ENCODE results near the gene CNMD. TPM values are rescaled to one million over a fixed set of nuclear protein-coding genes. Genes with fewer than 3 reads are reported as not detected.
"Not testable (repeated sequence)": the region's sequence is repeated elsewhere in the genome, so short reads cannot be mapped to it uniquely, and the experiment has no call there.

Gene CNMD
- total and polyA plus RNA-seq, 2 experiments from 2014 or later: not detected

GRCh38 chr13:52701728-52702465 lies 37.7 kb downstream of the CNMD start:
- Histone ChIP-seq H3F3A (ENCODE audit: insufficient read depth) (peaks cover 17% of the 10 kb centered on the region), H3K27me3 (replicated peaks; ENCODE audit: insufficient read depth) (no peaks in the 10 kb centered on the region), H3K4me3 (no peak overlapping the region), H3K4me2 (ENCODE audit: unreplicated experiment) (no peak overlapping the region), H3K4me1 (ENCODE audit: insufficient read depth) (no peaks in the 10 kb centered on the region), H3K9me2 (ENCODE audit: insufficient read depth) (no peaks in the 10 kb centered on the region), H3K27ac (no peak overlapping the region), H2AFZ (no peak overlapping the region), H4K20me1 (ENCODE audit: insufficient read depth) (no peaks in the 10 kb centered on the region), H3K9ac (no peak overlapping the region), H3K79me2 (ENCODE audit: insufficient read depth) (no peaks in the 10 kb centered on the region), H3K36me3 (ENCODE audit: low read depth) (peaks cover 11% of the 10 kb centered on the region), H3K9me3 (ENCODE audit: low read depth) (no peaks in the 10 kb centered on the region)
- TF ChIP-seq EZH2phosphoT487 (IDR thresholded peaks at IDR 0.05; ENCODE audit: insufficient read depth, low read depth): no peak
- TF ChIP-seq EZH2 (IDR thresholded peaks at IDR 0.05; ENCODE audit: insufficient read depth, poor library complexity, severe bottlenecking): no peak
- no peak for DNase-seq
- in situ Hi-C loops (cut with MboI): no loop called here
- 72 to 75% methylated on average over 6 of the region's 6 CpGs for whole genome bisulfite sequencing, 2 experiments (ENCODE audit: low coverage in 1 of 2, low lambda C conversion rate in 2 of 2, missing lambda C conversion rate in 2 of 2)

GRCh38 chr13:52696566-52696965 lies 43.1 kb downstream of the CNMD start:
- 73 to 80% methylated on average over 5 of the region's 5 CpGs for WGBS, 2 experiments (ENCODE audit: low coverage in 1 of 2, low lambda C conversion rate in 2 of 2, missing lambda C conversion rate in 2 of 2)

GRCh38 chr13:52695856-52696255 lies 43.8 kb downstream of the CNMD start:
- Histone ChIP-seq H3K27ac (no peak overlapping the region), H3K4me3 (no peak overlapping the region), H3K4me2 (ENCODE audit: unreplicated experiment) (no peak overlapping the region), H3K36me3 (ENCODE audit: low read depth) (peaks cover 34% of the 10 kb centered on the region), H3K79me2 (ENCODE audit: insufficient read depth) (no peaks in the 10 kb centered on the region), H4K20me1 (ENCODE audit: insufficient read depth) (no peaks in the 10 kb centered on the region), H3K9ac (no peak overlapping the region), H3K4me1 (ENCODE audit: insufficient read depth) (no peaks in the 10 kb centered on the region), H3K27me3 (replicated peaks; ENCODE audit: insufficient read depth) (no peaks in the 10 kb centered on the region), H2AFZ (no peak overlapping the region), H3K9me2 (ENCODE audit: insufficient read depth) (no peaks in the 10 kb centered on the region), H3K9me3 (ENCODE audit: low read depth) (no peaks in the 10 kb centered on the region), H3F3A (ENCODE audit: insufficient read depth) (peaks cover 2% of the 10 kb centered on the region)
- WGBS, 2 experiments (ENCODE audit: low coverage in 1 of 2, low lambda C conversion rate in 2 of 2, missing lambda C conversion rate in 2 of 2): 82 to 89% methylated on average over 3 of the region's 3 CpGs
- in situ Hi-C loops (cut with MboI): no loop called here
- peak; percentile 48 for DNase-seq
- TF ChIP-seq EZH2 (IDR thresholded peaks at IDR 0.05; ENCODE audit: insufficient read depth, poor library complexity, severe bottlenecking): no peak
- no peak for TF ChIP-seq EZH2phosphoT487 (IDR thresholded peaks at IDR 0.05; ENCODE audit: insufficient read depth, low read depth)

More at GRCh38 chr13:52696566-52696965, 43.1 kb downstream of the CNMD start:
- no peaks in the 10 kb centered on the region for H4K20me1 ChIP-seq (ENCODE audit: insufficient read depth)
- H3K9me2 ChIP-seq (ENCODE audit: insufficient read depth): no peaks in the 10 kb centered on the region
- peaks cover 6% of the 10 kb centered on the region for H3F3A ChIP-seq (ENCODE audit: insufficient read depth)
- H3K27ac ChIP-seq: no peak overlapping the region
- H3K4me1 ChIP-seq (ENCODE audit: insufficient read depth): no peaks in the 10 kb centered on the region
- no peak overlapping the region for H3K4me3 ChIP-seq
- no peaks in the 10 kb centered on the region for H3K27me3 ChIP-seq (replicated peaks; ENCODE audit: insufficient read depth)
- H3K79me2 ChIP-seq (ENCODE audit: insufficient read depth): no peaks in the 10 kb centered on the region
- H3K9ac ChIP-seq: no peak overlapping the region
- no peak overlapping the region for H3K4me2 ChIP-seq (ENCODE audit: unreplicated experiment)
- in situ Hi-C loops (cut with MboI): no loop called here
- H3K36me3 ChIP-seq (ENCODE audit: low read depth): peaks cover 28% of the 10 kb centered on the region
- TF ChIP-seq EZH2phosphoT487 (IDR thresholded peaks at IDR 0.05; ENCODE audit: insufficient read depth, low read depth): no peak
- TF ChIP-seq EZH2 (IDR thresholded peaks at IDR 0.05; ENCODE audit: insufficient read depth, poor library complexity, severe bottlenecking): no peak
- H3K9me3 ChIP-seq (ENCODE audit: low read depth): no peaks in the 10 kb centered on the region
- no peak overlapping the region for H2AFZ ChIP-seq
- DNase-seq: no peak

GRCh38 chr13:52686376-52686775 lies 53.2 kb downstream of the CNMD start:
- in situ Hi-C loops (cut with MboI): no loop called here
- Histone ChIP-seq H3K27me3 (replicated peaks; ENCODE audit: insufficient read depth) (no peaks in the 10 kb centered on the region), H3K4me2 (ENCODE audit: unreplicated experiment) (no peak overlapping the region), H3K9me2 (ENCODE audit: insufficient read depth) (no peaks in the 10 kb centered on the region), H3K9me3 (ENCODE audit: low read depth) (no peaks in the 10 kb centered on the region), H3K4me3 (no peak overlapping the region), H3K4me1 (ENCODE audit: insufficient read depth) (no peaks in the 10 kb centered on the region), H3K27ac (no peak overlapping the region), H3K79me2 (ENCODE audit: insufficient read depth) (peaks cover 32% of the 10 kb centered on the region), H2AFZ (no peak overlapping the region), H3F3A (ENCODE audit: insufficient read depth) (peaks cover 4% of the 10 kb centered on the region; the same call in 1 of the 2 replicates), H3K9ac (no peak overlapping the region), H4K20me1 (ENCODE audit: insufficient read depth) (no peaks in the 10 kb centered on the region), H3K36me3 (ENCODE audit: low read depth) (peaks cover 40% of the 10 kb centered on the region)
- DNase-seq: no peak
- TF ChIP-seq EZH2phosphoT487 (IDR thresholded peaks at IDR 0.05; ENCODE audit: insufficient read depth, low read depth) (no peak), EZH2 (IDR thresholded peaks at IDR 0.05; ENCODE audit: insufficient read depth, poor library complexity, severe bottlenecking) (no peak)
- WGBS, 2 experiments (ENCODE audit: low coverage in 1 of 2, low lambda C conversion rate in 2 of 2, missing lambda C conversion rate in 2 of 2): 99 to 100% methylated on average over 4 of the region's 4 CpGs

GRCh38 chr13:52685806-52686205 lies 53.8 kb downstream of the CNMD start:
- H4K20me1 ChIP-seq (ENCODE audit: insufficient read depth); DNase-seq; H3K27me3 ChIP-seq (replicated peaks; ENCODE audit: insufficient read depth); H3K9ac ChIP-seq; in situ Hi-C loops (cut with MboI); H3F3A ChIP-seq (ENCODE audit: insufficient read depth); H3K27ac ChIP-seq; H3K4me3 ChIP-seq; H3K9me2 ChIP-seq (ENCODE audit: insufficient read depth); H2AFZ ChIP-seq; H3K9me3 ChIP-seq (ENCODE audit: low read depth); H3K4me1 ChIP-seq (ENCODE audit: insufficient read depth); H3K4me2 ChIP-seq (ENCODE audit: unreplicated experiment): not testable (repeated sequence)
- peaks cover 32% of the 10 kb centered on the region for H3K79me2 ChIP-seq (ENCODE audit: insufficient read depth)
- peaks cover 36% of the 10 kb centered on the region for H3K36me3 ChIP-seq (ENCODE audit: low read depth)
- 97 to 98% methylated on average over 9 of the region's 9 CpGs for WGBS, 2 experiments (ENCODE audit: low coverage in 1 of 2, low lambda C conversion rate in 2 of 2, missing lambda C conversion rate in 2 of 2)
